Kidney glomerular epithelial cell (primary cell): ENCODE results near the gene GMIP.
"Not testable (repeated sequence)": the region's sequence is repeated elsewhere in the genome, so short reads cannot be mapped to it uniquely, and the experiment has no call there.

ENCODE experiments used
- DNase-seq: peaks from one replicate; lab custom pipeline; 2025; lab: John Stamatoyannopoulos, UW

Gene GMIP

GRCh38 chr19:19643158-19644053, at the start of gene GMIP:
GMIP (minus strand) TSS chr19:19643657; CDS start chr19:19643529, 128 bp downstream.
- DNase-seq, result peak; percentile 48

GRCh38 chr19:19691683-19692082, 48.2 kb upstream of the GMIP start:
- DNase-seq, result no peak

- not testable (repeated sequence) for DNase-seq
Observed at GRCh38 chr19:19689023-19689422, 45.6 kb upstream of the GMIP start.

GRCh38 chr19:19687090-19687489, 43.6 kb upstream of the GMIP start:
- DNase-seq, result no peak

GRCh38 chr19:19686580-19686979, 43.1 kb upstream of the GMIP start:
- no peak for DNase-seq

GRCh38 chr19:19686119-19686518, 42.7 kb upstream of the GMIP start:
- not testable (repeated sequence) for DNase-seq

- no peak for DNase-seq
Observed at GRCh38 chr19:19679176-19680073, 36.0 kb upstream of the GMIP start.

- no peak for DNase-seq
Observed at GRCh38 chr19:19677579-19677978, 34.1 kb upstream of the GMIP start.

GRCh38 chr19:19674315-19674714, 30.9 kb upstream of the GMIP start:
- DNase-seq, result no peak

GRCh38 chr19:19672816-19673215, 29.4 kb upstream of the GMIP start:
- DNase-seq, result no peak

- no peak for DNase-seq
Observed at GRCh38 chr19:19670070-19670551, 26.7 kb upstream of the GMIP start.

GRCh38 chr19:19668230-19669012, 25.0 kb upstream of the GMIP start, which contains the start of gene ZNF101:
ZNF101 (plus strand) TSS chr19:19668839; CDS start chr19:19668964, 125 bp downstream.
- DNase-seq, result peak; percentile 87

GRCh38 chr19:19665420-19665948, 22.0 kb upstream of the GMIP start:
- DNase-seq, result not testable (repeated sequence)

- DNase-seq, result peak; percentile 99
Observed at GRCh38 chr19:19663256-19664120, 20.0 kb upstream of the GMIP start, which contains the start of gene ATP13A1. ATP13A1 (minus strand) TSS chr19:19663676; CDS start chr19:19663666, 10 bp downstream.

GRCh38 chr19:19662871-19663255, 19.4 kb upstream of the GMIP start:
- peak; percentile 20 for DNase-seq

- no peak for DNase-seq
Observed at GRCh38 chr19:19662344-19662743, 18.9 kb upstream of the GMIP start.

GRCh38 chr19:19661675-19662251, 18.3 kb upstream of the GMIP start:
- no peak for DNase-seq

- DNase-seq, result no peak
Observed at GRCh38 chr19:19661141-19661674, 17.8 kb upstream of the GMIP start.

GRCh38 chr19:19659646-19660245, 16.3 kb upstream of the GMIP start:
- no peak for DNase-seq
